ENCODE results near the gene SLC25A6. TPM values are rescaled to one million over a fixed set of nuclear protein-coding genes. Genes with fewer than 3 reads are reported as not detected.

SLC25A6 gene
- total and polyA plus RNA-seq, 10 of the 15 experiments (the other 5 are each of a cell fraction or from before 2014, with no cell fraction given), result 61.9 to 642 (median 322) TPM

- TF ChIP-seq PKNOX1 (IDR thresholded peaks at IDR 0.05) (no peak; the same call in 1 of the 2 replicates), BACH1 (IDR thresholded peaks at IDR 0.05; ENCODE audit: borderline replicate concordance) (peak; percentile 83), CTCF (IDR thresholded peaks at IDR 0.05 in 2 of 3, conservative IDR thresholded peaks at IDR 0.05 in 1 of 3; ENCODE audit: control insufficient read depth in 2 of 3, extremely low read depth in 1 of 3, insufficient read depth in 1 of 3, low read depth in 3 of 3, low read length in 3 of 3) (0 out of 6 replicates have a peak, but pooled peaks of 1 of the 3 experiments have one; percentile 10), PML (IDR thresholded peaks at IDR 0.05; ENCODE audit: low read length) (no peak), IKZF2 (IDR thresholded peaks at IDR 0.05) (no peak), LARP7 (IDR thresholded peaks at IDR 0.05) (peak; percentile 99), ELK1 (IDR thresholded peaks at IDR 0.05; ENCODE audit: low read depth, low read length) (peak; percentile 87), MXI1 (IDR thresholded peaks at IDR 0.05; ENCODE audit: low read depth, low read length) (peak; percentile 92), DPF2 (IDR thresholded peaks at IDR 0.05) (peak; percentile 84), CBX5 (IDR thresholded peaks at IDR 0.05; ENCODE audit: low read depth) (no peak), NR2C1 (IDR thresholded peaks at IDR 0.05) (peak; percentile 36; the same call in 1 of the 2 replicates), CEBPZ (IDR thresholded peaks at IDR 0.05; ENCODE audit: low read depth, low read length) (no peak), NFIC (IDR thresholded peaks at IDR 0.05; ENCODE audit: low read depth, low read length) (no peak), MTA3 (IDR thresholded peaks at IDR 0.05; ENCODE audit: borderline replicate concordance, low read length) (no peak), TCF3 (IDR thresholded peaks at IDR 0.05; ENCODE audit: borderline replicate concordance, insufficient read depth, low read depth, low read length) (peak; percentile 24; the same call in 1 of the 2 replicates), NKRF (conservative IDR thresholded peaks at IDR 0.05) (peak; percentile 99), ATF2 (IDR thresholded peaks at IDR 0.05; ENCODE audit: low read length) (no peak), POLR2AphosphoS2 (IDR thresholded peaks at IDR 0.05; ENCODE audit: low read depth, low read length) (peak; percentile 86; the same call in 1 of the 2 replicates), HDAC6 (IDR thresholded peaks at IDR 0.05; ENCODE audit: unreplicated experiment) (peak; percentile 83)
These were observed at the start of gene SLC25A6 (continued) for GRCh38 chrX:1391707-1392375.
